ENCODE data around the gene RCAN1. TPM values are rescaled to one million over a fixed set of nuclear protein-coding genes. Genes with fewer than 3 reads are reported as not detected.
A peak's percentile ranks its signal among the peaks of the same experiment; 100 is the strongest.

The RCAN1 gene
- total RNA-seq, 1 donor from 2014 or later = 22.9 TPM

GRCh38 chr21:34640858-34641257 is 25.9 kb upstream of the RCAN1 start:
- ATAC-seq = no peak

GRCh38 chr21:34639882-34640788 is 25.2 kb upstream of the RCAN1 start:
- Histone ChIP-seq H3K36me3 (no peaks in the 10 kb centered on the region), H3K4me3 (peak overlapping the region; percentile 4), H3K27ac (no peak overlapping the region), H3K27me3 (ENCODE audit: low read depth) (no peaks in the 10 kb centered on the region), H3K9me3 (no peaks in the 10 kb centered on the region), H3K4me1 (no peaks in the 10 kb centered on the region)
- intact Hi-C loops (cut with DNase I) = no loop called here
- DNase-seq = no peak
- no peak for TF ChIP-seq CTCF (IDR thresholded peaks at IDR 0.05)
- ATAC-seq = peak in 1 of 2 donors; percentile 16

More at GRCh38 chr21:34640858-34641257, 25.9 kb upstream of the RCAN1 start:
- Histone ChIP-seq H3K4me1 (no peaks in the 10 kb centered on the region), H3K36me3 (no peaks in the 10 kb centered on the region), H3K9me3 (no peaks in the 10 kb centered on the region), H3K4me3 (no peak overlapping the region), H3K27ac (no peak overlapping the region), H3K27me3 (ENCODE audit: low read depth) (no peaks in the 10 kb centered on the region)
- intact Hi-C loops (cut with DNase I) = no loop called here
- DNase-seq = no peak
- TF ChIP-seq CTCF (IDR thresholded peaks at IDR 0.05) = no peak

- Histone ChIP-seq H3K4me3 (no peak overlapping the region), H3K9me3 (no peaks in the 10 kb centered on the region), H3K4me1 (no peaks in the 10 kb centered on the region), H3K36me3 (no peaks in the 10 kb centered on the region), H3K27me3 (ENCODE audit: low read depth) (peaks cover under 1% of the 10 kb centered on the region), H3K27ac (no peak overlapping the region)
- intact Hi-C loops (cut with DNase I) = no loop called here
- no peak for TF ChIP-seq CTCF (IDR thresholded peaks at IDR 0.05)
- DNase-seq (no peak), ATAC-seq (no peak)
Measured at GRCh38 chr21:34639250-34639649, 24.3 kb upstream of the RCAN1 start.

- Histone ChIP-seq H3K27me3 (ENCODE audit: low read depth) (peaks cover 5% of the 10 kb centered on the region), H3K9me3 (no peaks in the 10 kb centered on the region), H3K27ac (no peak overlapping the region), H3K4me3 (no peak overlapping the region), H3K36me3 (no peaks in the 10 kb centered on the region), H3K4me1 (no peaks in the 10 kb centered on the region)
- no peak for DNase-seq
- intact Hi-C loops (cut with DNase I) = no loop called here
- TF ChIP-seq CTCF (IDR thresholded peaks at IDR 0.05) = no peak
- no peak for ATAC-seq
Measured at GRCh38 chr21:34636961-34637360, 22.0 kb upstream of the RCAN1 start.

GRCh38 chr21:34635307-34635706 is 20.4 kb upstream of the RCAN1 start:
- peaks cover 5% of the 10 kb centered on the region for H3K27me3 ChIP-seq (ENCODE audit: low read depth)
- no peaks in the 10 kb centered on the region for H3K36me3 ChIP-seq
- no peaks in the 10 kb centered on the region for H3K4me1 ChIP-seq
- DNase-seq = no peak
- no peak overlapping the region for H3K4me3 ChIP-seq
- TF ChIP-seq CTCF (IDR thresholded peaks at IDR 0.05) = peak; percentile 22
- no peak for ATAC-seq
- intact Hi-C loops (cut with DNase I) = no loop called here
- no peak overlapping the region for H3K27ac ChIP-seq
- H3K9me3 ChIP-seq = no peaks in the 10 kb centered on the region
